Measurements from ENCODE around the gene LIPK.
"Not testable (repeated sequence)": the region's sequence is repeated elsewhere in the genome, so short reads cannot be mapped to it uniquely, and the experiment has no call there.

LIPK gene

DNA sequence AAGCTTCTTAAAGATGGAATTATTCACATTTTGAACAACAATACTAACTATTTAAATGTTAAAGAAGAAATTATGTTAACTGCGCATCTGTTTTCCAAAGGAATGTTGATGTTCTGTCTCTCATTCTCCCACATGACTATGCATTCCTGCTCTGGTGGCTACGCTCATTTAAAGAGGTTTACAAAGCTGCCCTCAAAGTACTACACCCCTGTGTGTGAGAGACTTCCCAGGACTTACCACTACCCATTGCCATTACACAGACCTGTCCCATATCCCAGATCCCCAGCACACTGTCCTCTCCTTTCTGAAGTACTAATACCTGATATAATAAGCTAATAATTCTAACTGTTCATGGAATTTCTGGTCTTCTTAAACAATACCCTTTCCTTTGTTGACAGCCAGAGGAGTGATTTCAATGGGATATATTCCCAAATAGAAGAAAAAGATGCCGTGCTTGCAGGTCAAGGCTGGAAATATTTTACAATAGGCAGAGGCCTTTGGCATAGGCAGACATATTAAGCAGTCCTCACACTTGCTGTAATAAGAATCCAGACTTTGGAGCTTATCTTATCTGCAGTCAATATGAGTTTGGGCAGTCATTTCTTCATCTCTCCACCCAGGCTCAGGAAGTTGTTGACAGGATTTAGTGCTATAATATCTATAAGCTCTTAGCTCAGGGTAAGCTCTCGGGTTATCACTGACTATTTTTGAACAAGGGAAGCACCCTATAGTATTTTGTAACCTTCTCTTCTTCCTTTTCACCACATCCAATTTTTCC lies 29.6 kb upstream of the LIPK start:
- no peaks in the 10 kb centered on the region for H3K27me3 ChIP-seq (ENCODE audit: insufficient read depth, low read length)
- H3K9me3 ChIP-seq (ENCODE audit: insufficient read depth, low read depth, low read length) = no peaks in the 10 kb centered on the region

DNA sequence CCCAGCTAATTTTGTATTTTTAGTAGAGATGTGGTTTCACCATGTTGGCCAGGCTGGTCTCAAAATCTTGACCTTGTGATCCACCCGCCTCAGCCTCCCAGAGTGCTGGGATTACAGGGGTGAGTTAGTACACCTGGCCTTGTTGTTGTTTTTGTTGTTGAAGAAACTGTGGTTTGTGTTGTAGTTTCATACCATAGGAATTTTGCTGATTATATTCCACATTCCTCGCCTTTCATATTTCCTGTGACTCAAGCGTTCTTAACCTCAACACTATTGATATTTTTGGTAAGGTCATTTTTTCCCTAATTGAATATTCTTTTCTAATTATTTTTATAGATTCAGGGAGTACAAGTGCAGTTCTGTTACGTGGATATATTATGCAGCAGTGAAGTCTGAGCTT lies 25.1 kb upstream of the LIPK start:
- Histone ChIP-seq H3K36me3 (ENCODE audit: insufficient read depth, low read depth, low read length) (no peaks in the 10 kb centered on the region), H3K9ac (ENCODE audit: low read depth, low read length) (no peak overlapping the region), H3K4me3 (ENCODE audit: low read length) (no peak overlapping the region), H3K9me3 (ENCODE audit: insufficient read depth, low read depth, low read length) (no peaks in the 10 kb centered on the region), H3K27me3 (ENCODE audit: insufficient read depth, low read length) (peaks cover 4% of the 10 kb centered on the region; the same call in 1 of the 2 replicates), H3K27ac (ENCODE audit: low read length) (no peak overlapping the region), H3K4me1 (ENCODE audit: insufficient read depth, low read length) (0 out of 2 replicates have a peak, but pooled peaks cover 4% of the 10 kb centered on the region)

More for the DNA sequence above, 29.6 kb upstream of the LIPK start:
- H3K4me3 ChIP-seq (ENCODE audit: low read length) = no peak overlapping the region
- no peak overlapping the region for H3K27ac ChIP-seq (ENCODE audit: low read length)
- H3K9ac ChIP-seq (ENCODE audit: low read depth, low read length) = no peak overlapping the region
- H3K4me1 ChIP-seq (ENCODE audit: insufficient read depth, low read length) = 0 out of 2 replicates have a peak, but pooled peaks cover 4% of the 10 kb centered on the region
- H3K36me3 ChIP-seq (ENCODE audit: insufficient read depth, low read depth, low read length) = no peaks in the 10 kb centered on the region

DNA sequence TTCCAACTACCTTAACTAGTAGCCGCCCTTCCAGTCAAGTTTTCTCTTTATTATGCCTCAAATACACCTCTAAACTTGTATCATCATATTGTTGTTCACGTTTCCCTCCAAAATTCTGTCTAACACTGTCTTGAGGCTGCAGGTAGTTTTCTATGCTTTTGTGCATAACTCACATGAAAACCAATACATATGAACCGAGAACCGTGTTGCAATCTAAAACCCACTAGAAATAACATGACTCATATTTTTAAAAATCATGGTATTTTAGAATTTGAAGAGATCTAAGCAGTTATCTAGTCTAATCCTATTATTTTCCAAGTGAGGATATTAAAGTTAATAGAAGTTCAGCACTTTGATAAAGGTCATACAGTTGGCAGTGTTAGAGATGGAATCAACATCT lies 23.6 kb upstream of the LIPK start:
- no peak overlapping the region for H3K9ac ChIP-seq (ENCODE audit: low read depth, low read length)
- no peaks in the 10 kb centered on the region for H3K36me3 ChIP-seq (ENCODE audit: insufficient read depth, low read depth, low read length)
- peaks cover 4% of the 10 kb centered on the region; the same call in 1 of the 2 replicates for H3K27me3 ChIP-seq (ENCODE audit: insufficient read depth, low read length)
- H3K9me3 ChIP-seq (ENCODE audit: insufficient read depth, low read depth, low read length) = no peaks in the 10 kb centered on the region
- H3K27ac ChIP-seq (ENCODE audit: low read length) = no peak overlapping the region
- H3K4me3 ChIP-seq (ENCODE audit: low read length) = no peak overlapping the region
- H3K4me1 ChIP-seq (ENCODE audit: insufficient read depth, low read length) = no peaks in the 10 kb centered on the region

DNA sequence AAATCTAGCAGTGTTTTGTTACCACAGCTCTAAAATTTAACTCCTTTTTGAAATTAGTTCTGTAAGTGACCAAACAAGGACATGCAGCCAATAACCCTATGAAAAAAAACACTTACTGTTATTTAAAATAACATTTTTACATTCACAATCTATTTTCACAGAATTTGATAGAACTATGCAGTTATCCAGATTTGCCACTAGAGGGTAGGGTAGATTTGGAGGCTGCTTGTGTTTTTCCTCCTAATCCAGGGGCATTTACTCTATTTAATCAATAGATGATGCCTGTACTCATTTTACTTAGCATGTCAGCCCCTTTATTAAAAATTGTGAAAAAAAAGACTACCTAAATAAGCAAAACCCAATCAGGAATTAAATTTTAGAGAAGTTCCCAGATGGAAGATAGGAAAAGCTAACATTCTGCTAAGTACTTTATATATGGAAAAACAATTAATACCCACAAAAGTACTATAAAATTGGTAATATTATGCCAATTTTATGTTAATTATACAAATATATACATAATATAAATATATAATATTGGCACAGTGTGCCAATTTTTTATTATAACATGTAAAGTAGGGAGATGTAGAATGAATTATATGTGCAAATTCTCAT lies 18.1 kb upstream of the LIPK start:
- Histone ChIP-seq H3K27me3 (ENCODE audit: insufficient read depth, low read length) (peaks cover 24% of the 10 kb centered on the region; the same call in 1 of the 2 replicates), H3K27ac (ENCODE audit: low read length) (no peak overlapping the region), H3K9ac (ENCODE audit: low read depth, low read length) (no peak overlapping the region), H3K9me3 (ENCODE audit: insufficient read depth, low read depth, low read length) (no peaks in the 10 kb centered on the region), H3K4me1 (ENCODE audit: insufficient read depth, low read length) (no peaks in the 10 kb centered on the region), H3K36me3 (ENCODE audit: insufficient read depth, low read depth, low read length) (no peaks in the 10 kb centered on the region), H3K4me3 (ENCODE audit: low read length) (no peak overlapping the region)

DNA sequence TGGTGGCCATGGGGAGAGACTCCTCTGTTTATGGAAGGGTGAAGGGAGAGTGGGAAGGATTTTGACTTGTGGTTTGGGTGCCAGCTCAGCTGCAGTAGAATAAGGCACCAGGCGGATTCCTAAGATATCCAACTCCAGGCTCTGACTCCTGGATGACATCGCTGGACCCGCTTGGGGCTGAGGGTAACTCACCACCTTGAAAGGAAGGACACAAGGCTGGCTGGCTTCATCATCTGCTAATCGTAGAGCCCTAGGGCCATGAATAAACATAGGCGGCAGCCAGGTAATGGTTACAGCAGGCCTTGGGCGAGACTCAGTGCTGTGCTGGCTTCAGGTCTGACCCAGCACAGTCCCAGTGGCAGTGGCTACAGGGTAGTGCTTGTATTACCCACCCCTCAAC lies 16.7 kb upstream of the LIPK start:
- H3K36me3 ChIP-seq (ENCODE audit: insufficient read depth, low read depth, low read length) = no peaks in the 10 kb centered on the region
- H3K9ac ChIP-seq (ENCODE audit: low read depth, low read length) = no peak overlapping the region
- H3K27ac ChIP-seq (ENCODE audit: low read length) = no peak overlapping the region
- H3K4me3 ChIP-seq (ENCODE audit: low read length) = no peak overlapping the region
- no peaks in the 10 kb centered on the region for H3K9me3 ChIP-seq (ENCODE audit: insufficient read depth, low read depth, low read length)
- H3K27me3 ChIP-seq (ENCODE audit: insufficient read depth, low read length) = peaks cover 24% of the 10 kb centered on the region; the same call in 1 of the 2 replicates
- H3K4me1 ChIP-seq (ENCODE audit: insufficient read depth, low read length) = no peaks in the 10 kb centered on the region

DNA sequence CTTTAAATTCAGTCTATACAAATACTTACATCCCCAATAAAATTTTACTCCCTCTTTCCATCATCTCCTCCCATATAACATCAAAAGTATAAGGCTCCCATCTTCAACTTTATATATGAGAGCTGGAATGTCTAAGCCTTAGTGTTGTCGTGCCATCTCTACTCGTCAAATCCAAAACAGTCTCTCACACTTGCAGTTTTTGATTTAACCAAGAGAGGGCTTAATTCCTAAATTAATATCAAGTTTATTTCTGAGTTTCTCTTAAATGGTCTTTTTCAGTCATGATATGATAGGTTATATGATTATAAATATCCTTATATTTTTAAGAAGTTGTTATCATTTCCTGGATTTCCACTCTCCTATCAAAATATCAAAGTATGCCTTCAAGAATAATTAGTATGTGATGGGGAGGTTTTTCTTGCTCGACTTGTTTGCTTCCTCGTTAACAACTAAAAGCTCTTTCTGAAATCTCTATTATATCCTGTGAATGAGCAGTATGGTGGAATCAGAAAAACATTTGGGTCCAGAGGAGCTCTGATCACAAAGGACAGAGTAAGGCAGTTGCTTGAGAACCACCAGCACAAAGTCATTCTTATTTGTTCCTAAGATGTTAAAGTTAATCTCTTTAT lies 12.5 kb upstream of the LIPK start:
- H3K9me3 ChIP-seq (ENCODE audit: insufficient read depth, low read depth, low read length) = no peaks in the 10 kb centered on the region
- H3K27me3 ChIP-seq (ENCODE audit: insufficient read depth, low read length) = peaks cover 53% of the 10 kb centered on the region
- no peaks in the 10 kb centered on the region for H3K36me3 ChIP-seq (ENCODE audit: insufficient read depth, low read depth, low read length)
- H3K9ac ChIP-seq (ENCODE audit: low read depth, low read length) = no peak overlapping the region
- no peaks in the 10 kb centered on the region for H3K4me1 ChIP-seq (ENCODE audit: insufficient read depth, low read length)
- no peak overlapping the region for H3K27ac ChIP-seq (ENCODE audit: low read length)
- H3K4me3 ChIP-seq (ENCODE audit: low read length) = no peak overlapping the region

DNA sequence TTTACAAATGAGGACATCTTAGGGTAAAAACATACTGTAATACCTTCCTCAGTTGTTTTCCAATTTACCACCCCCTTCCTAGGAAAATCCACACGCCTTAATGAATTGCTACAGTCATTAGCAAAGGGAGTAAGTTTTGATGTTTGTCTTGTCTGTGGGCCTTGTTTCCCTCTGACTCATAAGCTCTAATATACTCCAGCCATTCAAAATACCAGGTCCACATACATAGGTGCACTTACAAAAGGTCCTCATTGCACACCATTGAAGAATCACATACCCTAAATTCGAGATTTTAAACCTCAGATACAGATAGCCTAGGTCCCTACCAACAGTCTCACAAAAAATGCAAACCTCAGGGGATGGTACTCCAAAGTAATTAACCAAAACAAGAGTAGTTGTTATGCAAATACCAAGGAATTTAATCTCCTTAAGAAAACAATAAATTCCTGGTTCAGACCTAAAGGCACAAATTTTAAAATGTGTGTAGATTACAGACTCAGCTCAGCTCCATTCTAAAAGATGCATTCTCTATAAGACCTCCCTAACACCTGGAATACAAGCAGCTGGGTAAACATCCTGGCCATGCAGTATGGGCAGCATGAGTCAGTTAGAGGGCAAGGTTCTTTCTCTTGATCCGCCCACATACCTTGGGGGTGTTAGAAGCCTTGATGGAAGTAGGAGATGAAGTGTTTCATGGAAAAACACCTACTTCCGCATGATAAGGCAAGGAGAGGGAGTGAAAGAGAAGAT lies 3.0 kb upstream of the LIPK start:
- Histone ChIP-seq H3K27me3 (ENCODE audit: insufficient read depth, low read length) (peaks cover 100% of the 10 kb centered on the region), H3K27ac (ENCODE audit: low read length) (no peak overlapping the region), H3K4me3 (ENCODE audit: low read length) (no peak overlapping the region)

DNA sequence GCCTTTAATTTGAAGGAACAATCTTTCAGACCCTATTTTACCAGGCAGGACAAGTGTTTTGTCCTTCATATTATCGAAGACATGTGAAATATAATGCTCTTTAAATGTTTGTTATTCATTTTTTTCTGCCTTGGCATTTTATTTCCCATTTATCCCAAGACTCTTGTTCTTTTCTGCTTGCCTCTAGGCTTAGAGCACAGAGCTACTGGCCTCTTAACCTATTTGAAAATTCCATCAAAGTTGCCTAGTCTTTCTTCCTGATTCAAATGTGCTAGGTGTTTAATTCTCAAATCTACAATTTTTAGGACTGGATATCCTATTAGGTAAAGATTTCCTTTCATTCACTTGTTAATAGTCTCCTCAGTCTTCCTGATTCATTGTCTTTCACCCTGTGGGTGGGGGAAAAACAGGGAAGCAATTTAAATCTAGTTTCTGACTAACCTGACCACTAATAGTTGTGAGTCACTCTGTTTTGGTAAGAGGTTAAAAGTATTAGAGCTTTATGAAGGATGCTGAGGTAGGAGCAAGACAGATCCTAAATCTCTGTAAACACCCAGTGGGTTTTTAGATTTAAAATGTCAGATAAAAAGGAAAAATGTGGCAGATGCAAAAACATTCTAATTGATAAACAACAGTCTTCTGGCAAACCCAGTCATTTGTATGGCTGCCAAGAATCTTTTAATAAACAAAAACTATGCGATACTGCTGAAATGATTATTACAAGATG lies 1.5 kb downstream of the LIPK start:
- peaks cover 60% of the 10 kb centered on the region for H3K27me3 ChIP-seq (ENCODE audit: insufficient read depth, low read length)
- no peaks in the 10 kb centered on the region for H3K9me3 ChIP-seq (ENCODE audit: insufficient read depth, low read depth, low read length)
- H3K4me1 ChIP-seq (ENCODE audit: insufficient read depth, low read length) = peaks cover 19% of the 10 kb centered on the region
- no peak overlapping the region for H3K27ac ChIP-seq (ENCODE audit: low read length)
- peak overlapping the region; percentile 31; the same call in 1 of the 2 replicates for H3K4me3 ChIP-seq (ENCODE audit: low read length)
- H3K9ac ChIP-seq (ENCODE audit: low read depth, low read length) = no peak overlapping the region
- H3K36me3 ChIP-seq (ENCODE audit: insufficient read depth, low read depth, low read length) = no peaks in the 10 kb centered on the region

More for the DNA sequence above, 3.0 kb upstream of the LIPK start:
- no peaks in the 10 kb centered on the region for H3K9me3 ChIP-seq (ENCODE audit: insufficient read depth, low read depth, low read length)
- no peaks in the 10 kb centered on the region for H3K36me3 ChIP-seq (ENCODE audit: insufficient read depth, low read depth, low read length)
- H3K9ac ChIP-seq (ENCODE audit: low read depth, low read length) = no peak overlapping the region
- H3K4me1 ChIP-seq (ENCODE audit: insufficient read depth, low read length) = peaks cover 11% of the 10 kb centered on the region

DNA sequence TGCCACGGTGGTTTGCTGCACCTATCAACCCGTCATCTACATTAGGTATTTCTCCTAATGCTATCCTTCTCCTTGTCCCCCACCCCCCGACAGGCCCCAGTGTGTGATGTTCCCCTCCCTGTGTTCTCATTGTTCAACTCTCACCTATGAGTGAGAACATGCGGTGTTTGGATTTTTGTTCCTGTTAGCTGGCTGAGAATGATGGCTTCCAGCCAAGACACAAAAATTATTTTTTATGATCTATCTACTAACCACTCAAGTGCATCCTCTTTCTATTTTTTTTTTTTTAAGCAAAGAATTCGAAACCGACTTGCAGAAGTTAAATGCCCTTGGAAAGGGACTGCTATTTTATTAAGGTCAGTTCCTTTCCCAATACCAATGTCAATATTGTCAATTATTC lies 3.3 kb downstream of the LIPK start:
- peaks cover 43% of the 10 kb centered on the region for H3K27me3 ChIP-seq (ENCODE audit: insufficient read depth, low read length)
- H3K4me1 ChIP-seq (ENCODE audit: insufficient read depth, low read length) = peaks cover 19% of the 10 kb centered on the region
- H3K36me3 ChIP-seq (ENCODE audit: insufficient read depth, low read depth, low read length) = not testable (repeated sequence)

DNA sequence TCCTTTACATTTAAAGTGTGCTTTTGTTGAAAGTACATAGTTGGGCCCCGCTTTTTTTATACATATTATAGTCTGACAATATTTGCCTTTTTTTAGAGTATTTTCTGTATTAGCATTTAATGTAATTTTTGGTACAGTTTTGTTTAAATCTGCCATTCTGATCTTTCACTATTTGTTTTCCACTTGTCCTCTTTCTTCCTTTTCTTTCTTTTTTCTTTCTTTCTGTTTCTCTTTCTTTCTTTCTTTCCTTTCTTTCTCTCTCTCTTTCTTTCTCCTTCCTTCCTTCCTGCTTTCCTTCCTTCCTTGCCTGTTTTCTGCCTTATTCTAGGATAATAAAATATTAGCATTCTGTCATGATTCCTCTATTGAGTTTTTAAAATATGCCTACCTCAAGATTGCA lies 9.5 kb downstream of the LIPK start:
- H3K4me3 ChIP-seq (ENCODE audit: low read length) = no peak overlapping the region
- no peak overlapping the region for H3K9ac ChIP-seq (ENCODE audit: low read depth, low read length)
- H3K9me3 ChIP-seq (ENCODE audit: insufficient read depth, low read depth, low read length) = no peaks in the 10 kb centered on the region
- no peaks in the 10 kb centered on the region for H3K4me1 ChIP-seq (ENCODE audit: insufficient read depth, low read length)
- H3K27ac ChIP-seq (ENCODE audit: low read length) = no peak overlapping the region
- no peaks in the 10 kb centered on the region for H3K36me3 ChIP-seq (ENCODE audit: insufficient read depth, low read depth, low read length)
- H3K27me3 ChIP-seq (ENCODE audit: insufficient read depth, low read length) = peaks cover 8% of the 10 kb centered on the region; the same call in 1 of the 2 replicates

More for the DNA sequence above, 3.3 kb downstream of the LIPK start:
- H3K27ac ChIP-seq (ENCODE audit: low read length); H3K9ac ChIP-seq (ENCODE audit: low read depth, low read length); H3K4me3 ChIP-seq (ENCODE audit: low read length); H3K9me3 ChIP-seq (ENCODE audit: insufficient read depth, low read depth, low read length): not testable (repeated sequence)

DNA sequence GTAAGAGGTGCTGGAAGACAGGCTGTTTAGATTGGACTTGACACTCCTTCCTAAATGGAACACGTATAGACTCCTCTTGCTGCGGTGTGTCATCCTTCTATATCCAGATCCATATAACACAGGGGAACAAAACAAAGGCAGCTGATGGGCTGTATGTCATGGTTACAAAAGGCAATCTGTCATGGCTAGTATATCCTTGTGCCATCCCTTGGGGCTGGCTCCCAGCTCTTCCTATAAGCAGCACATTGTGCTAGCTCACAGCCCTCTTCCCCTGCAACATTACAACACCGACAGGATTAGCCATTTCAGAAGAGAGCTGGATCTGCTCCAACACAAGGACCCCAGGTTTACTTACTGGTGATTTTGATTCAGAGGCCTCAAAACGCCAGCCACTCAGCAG lies 15.3 kb downstream of the LIPK start:
- H3K27ac ChIP-seq (ENCODE audit: low read length) = no peak overlapping the region
- no peaks in the 10 kb centered on the region for H3K4me1 ChIP-seq (ENCODE audit: insufficient read depth, low read length)
- H3K9me3 ChIP-seq (ENCODE audit: insufficient read depth, low read depth, low read length) = no peaks in the 10 kb centered on the region
- no peak overlapping the region for H3K4me3 ChIP-seq (ENCODE audit: low read length)
- no peak overlapping the region for H3K9ac ChIP-seq (ENCODE audit: low read depth, low read length)
- H3K36me3 ChIP-seq (ENCODE audit: insufficient read depth, low read depth, low read length) = no peaks in the 10 kb centered on the region
- H3K27me3 ChIP-seq (ENCODE audit: insufficient read depth, low read length) = peaks cover 20% of the 10 kb centered on the region; the same call in 1 of the 2 replicates
